Caco-2 (cell line): ENCODE data around the gene PDGFA. TPM values are rescaled to one million over a fixed set of nuclear protein-coding genes. Genes with fewer than 3 reads are reported as not detected.

Source experiments
- BruUV-seq: library from RNA; stranded (reverse); fragments of 400-500 nt; replicated peaks from 2 replicates; lab custom pipeline; 2021; lab: Mats Ljungman, UMichigan
- CTCF ChIA-PET: fragments of 300-600 bp; sonication (Branson Sonifier 250); formaldehyde crosslinking; loops from one replicate; lab custom pipeline; 2022; ENCODE audit warnings: antibody characterized with exemption; lab: Charles Lee
- POLR2A ChIA-PET: fragments of 300-600 bp; sonication (Branson Sonifier 250); formaldehyde crosslinking; loops from one replicate; lab custom pipeline; 2022; ENCODE audit warnings: antibody characterized with exemption; lab: Charles Lee
- DNase-seq, 2 experiments: peaks; one replicate each; pipeline versions ENCODE4 v3.0.0 to v3.0.0-alpha.2; 2020 to 2022
- H3K27me3 ChIP-seq: replicated peaks from 2 replicates; pipeline ENCODE4 v1.6.0; 2011; ENCODE audit warnings: low read length; ENCODE audit not compliant: control insufficient read depth, insufficient read depth
- H3K36me3 ChIP-seq: 2 replicates; pipeline ENCODE4 v1.5.1; 2011; ENCODE audit warnings: low read length; ENCODE audit not compliant: control insufficient read depth, insufficient read depth
- H3K4me1 ChIP-seq: fragments of 250-450 bp; sonication (Bioruptor Pico); 2 replicates; pipeline ENCODE4 v1.5.1; 2020; ENCODE audit warnings: mild to moderate bottlenecking
- H3K4me3 ChIP-seq: 2 replicates; pipeline ENCODE4 v1.5.1; 2011; ENCODE audit warnings: low read depth, mild to moderate bottlenecking, control low read depth, low read length
- H3K9me3 ChIP-seq: fragments of 250-450 bp; sonication (Bioruptor Pico); 2 replicates; pipeline ENCODE4 v1.5.1; 2020; ENCODE audit warnings: mild to moderate bottlenecking, moderate library complexity
- H3K27ac Mint-ChIP-seq: one replicate; pipeline ENCODE4 v1.8.0; 2022; ENCODE audit warnings: mixed read lengths; ENCODE audit not compliant: unreplicated experiment
- H3K27me3 Mint-ChIP-seq: one replicate; pipeline ENCODE4 v1.8.0; 2022; ENCODE audit warnings: mixed read lengths; ENCODE audit not compliant: insufficient read depth, unreplicated experiment
- H3K36me3 Mint-ChIP-seq: one replicate; pipeline ENCODE4 v1.8.0; 2022; ENCODE audit warnings: mild to moderate bottlenecking, mixed read lengths; ENCODE audit not compliant: insufficient read depth, unreplicated experiment
- H3K4me1 Mint-ChIP-seq: one replicate; pipeline ENCODE4 v1.8.0; 2022; ENCODE audit warnings: low read depth, mixed read lengths; ENCODE audit not compliant: unreplicated experiment
- H3K4me3 Mint-ChIP-seq: one replicate; pipeline ENCODE4 v1.8.0; 2022; ENCODE audit warnings: mild to moderate bottlenecking, moderate library complexity, mixed read lengths; ENCODE audit not compliant: unreplicated experiment
- H3K9me3 Mint-ChIP-seq: one replicate; pipeline ENCODE4 v1.8.0; 2022; ENCODE audit warnings: mixed read lengths; ENCODE audit not compliant: unreplicated experiment
- intact Hi-C: fragments of 100-400 bp; cut with micrococcal nuclease; formaldehyde crosslinking; loops from one replicate; pipeline ENCODE4 v1.10.0; 2022; ENCODE audit not compliant: unreplicated experiment
- total RNA-seq: library from RNA; stranded (reverse); gene quantifications from 2 replicates; pipeline ENCODE4 v1.2.3, GENCODE V29; 2022
- TF ChIP-seq, protein P1 (sequence below), 2 experiments: fragments of 200-600 bp in 1 of 2; IDR thresholded peaks; 1 replicate in 1 of 2; 2 replicates in 1 of 2; pipeline versions ENCODE4 v1.5.1 to v1.8.0; 2011 to 2022; ENCODE audit warnings: antibody characterized with exemption in 1 of 2, control low read depth in 1 of 2, inconsistent platforms in 1 of 2, low read depth in 1 of 2, low read length in 1 of 2, mild to moderate bottlenecking in 1 of 2, moderate library complexity in 1 of 2; ENCODE audit not compliant: insufficient read depth in 1 of 2, severe bottlenecking in 1 of 2, unreplicated experiment in 1 of 2

The PDGFA gene
- total RNA-seq, 1 experiment from 2014 or later: 78.5 TPM

DNA sequence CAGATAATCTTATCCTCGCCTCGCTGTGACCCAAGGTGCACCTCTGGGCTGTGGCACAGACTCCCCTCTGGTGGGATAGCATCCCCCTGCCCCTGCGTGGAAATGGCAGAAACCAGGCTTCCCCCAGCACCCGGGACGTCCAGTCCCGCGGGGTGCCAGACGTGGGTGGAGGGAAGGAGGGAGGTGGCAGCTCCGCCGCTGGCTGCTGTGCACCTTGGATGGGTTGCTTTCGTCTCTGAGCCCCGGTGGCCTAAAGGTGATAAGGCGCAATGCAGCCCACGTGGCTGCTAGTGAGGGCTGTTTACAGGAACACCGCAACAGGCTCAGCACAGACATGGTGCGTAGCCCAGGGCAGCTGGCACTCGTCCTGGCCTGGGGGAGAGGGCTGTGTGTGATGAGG lies 13.6 kb upstream of the PDGFA start:
- peaks cover 22% of the 10 kb centered on the region for H3K4me1 ChIP-seq
- CTCF ChIA-PET: no interaction called here
- no peak for DNase-seq

DNA sequence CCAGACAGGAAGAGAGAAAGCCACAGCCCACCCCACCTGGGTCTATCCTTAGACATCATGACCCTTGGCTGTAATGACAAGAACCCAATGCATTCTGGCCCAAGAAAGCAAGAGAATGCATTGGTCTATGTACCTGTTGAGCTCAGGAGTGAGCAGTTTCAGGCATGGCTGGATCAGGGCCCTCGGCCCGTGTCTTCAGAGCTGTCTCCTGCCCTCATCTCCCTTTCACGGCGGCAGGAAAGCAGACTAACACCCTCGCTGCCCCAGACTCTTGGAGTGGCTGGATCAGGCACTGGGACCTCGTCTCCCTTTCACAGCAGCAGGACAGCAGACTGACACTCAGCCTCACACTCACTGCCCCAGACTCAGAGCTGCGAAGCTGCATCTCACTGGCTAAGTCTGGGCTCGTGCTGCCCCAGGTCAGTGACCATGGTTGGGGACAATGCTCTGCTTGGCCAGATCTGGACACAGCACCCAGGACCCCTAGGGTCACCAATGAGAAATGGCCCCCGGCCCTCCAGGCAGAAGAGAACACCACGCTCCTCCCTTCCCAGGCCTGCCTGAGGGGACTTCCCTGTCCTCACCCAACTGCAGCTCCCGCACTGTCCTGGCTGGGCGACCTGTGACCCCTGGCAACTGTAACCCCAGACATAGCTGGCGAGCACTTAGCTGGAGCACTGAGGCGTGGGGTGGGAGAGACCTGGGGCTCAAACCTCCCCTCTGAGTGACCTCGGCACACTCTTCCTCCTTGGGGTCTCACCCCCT lies 12.9 kb upstream of the PDGFA start:
- Mint-ChIP-seq H3K9me3 (no peaks in the 10 kb centered on the region), H3K27me3 (no peaks in the 10 kb centered on the region), H3K4me3 (no peak overlapping the region), H3K27ac (no peak overlapping the region), H3K36me3 (no peaks in the 10 kb centered on the region), H3K4me1 (no peaks in the 10 kb centered on the region)
- H3K9me3 ChIP-seq: 0 out of 2 replicates have a peak, but pooled peaks cover 6% of the 10 kb centered on the region
- H3K36me3 ChIP-seq: no peaks in the 10 kb centered on the region
- POLR2A ChIA-PET: no interaction called here
- H3K4me1 ChIP-seq: peaks cover 16% of the 10 kb centered on the region
- intact Hi-C loops: no loop called here
- no TSS peak for BruUV-seq
- CTCF ChIA-PET: no interaction called here
- TF ChIP-seq, protein P1, sequence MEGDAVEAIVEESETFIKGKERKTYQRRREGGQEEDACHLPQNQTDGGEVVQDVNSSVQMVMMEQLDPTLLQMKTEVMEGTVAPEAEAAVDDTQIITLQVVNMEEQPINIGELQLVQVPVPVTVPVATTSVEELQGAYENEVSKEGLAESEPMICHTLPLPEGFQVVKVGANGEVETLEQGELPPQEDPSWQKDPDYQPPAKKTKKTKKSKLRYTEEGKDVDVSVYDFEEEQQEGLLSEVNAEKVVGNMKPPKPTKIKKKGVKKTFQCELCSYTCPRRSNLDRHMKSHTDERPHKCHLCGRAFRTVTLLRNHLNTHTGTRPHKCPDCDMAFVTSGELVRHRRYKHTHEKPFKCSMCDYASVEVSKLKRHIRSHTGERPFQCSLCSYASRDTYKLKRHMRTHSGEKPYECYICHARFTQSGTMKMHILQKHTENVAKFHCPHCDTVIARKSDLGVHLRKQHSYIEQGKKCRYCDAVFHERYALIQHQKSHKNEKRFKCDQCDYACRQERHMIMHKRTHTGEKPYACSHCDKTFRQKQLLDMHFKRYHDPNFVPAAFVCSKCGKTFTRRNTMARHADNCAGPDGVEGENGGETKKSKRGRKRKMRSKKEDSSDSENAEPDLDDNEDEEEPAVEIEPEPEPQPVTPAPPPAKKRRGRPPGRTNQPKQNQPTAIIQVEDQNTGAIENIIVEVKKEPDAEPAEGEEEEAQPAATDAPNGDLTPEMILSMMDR (IDR thresholded peaks at IDR 0.05; ENCODE audit: insufficient read depth in 1 of 2, low read depth in 1 of 2, low read length in 1 of 2, severe bottlenecking in 1 of 2, unreplicated experiment in 1 of 2): no peak
- no peaks in the 10 kb centered on the region for H3K27me3 ChIP-seq
- no peak for DNase-seq
- H3K4me3 ChIP-seq: no peak overlapping the region

More for the DNA sequence above, 13.6 kb upstream of the PDGFA start:
- POLR2A ChIA-PET: no interaction called here
- Histone ChIP-seq H3K4me3 (no peak overlapping the region), H3K27me3 (no peaks in the 10 kb centered on the region), H3K36me3 (no peaks in the 10 kb centered on the region), H3K9me3 (0 out of 2 replicates have a peak, but pooled peaks cover 6% of the 10 kb centered on the region)
- TF ChIP-seq, protein P1 (IDR thresholded peaks at IDR 0.05; ENCODE audit: insufficient read depth in 1 of 2, low read depth in 1 of 2, low read length in 1 of 2, severe bottlenecking in 1 of 2, unreplicated experiment in 1 of 2): no peak
- Mint-ChIP-seq H3K4me1 (no peaks in the 10 kb centered on the region), H3K27ac (no peak overlapping the region), H3K9me3 (no peaks in the 10 kb centered on the region), H3K36me3 (no peaks in the 10 kb centered on the region), H3K27me3 (no peaks in the 10 kb centered on the region), H3K4me3 (no peak overlapping the region)
- no TSS peak for BruUV-seq
- intact Hi-C loops: no loop called here

GRCh38 chr7:531777-532176 lies 12.1 kb upstream of the PDGFA start:
- Mint-ChIP-seq H3K36me3 (no peaks in the 10 kb centered on the region), H3K27ac (no peak overlapping the region), H3K4me3 (no peak overlapping the region), H3K27me3 (no peaks in the 10 kb centered on the region), H3K4me1 (no peaks in the 10 kb centered on the region), H3K9me3 (no peaks in the 10 kb centered on the region)
- Histone ChIP-seq H3K36me3 (no peaks in the 10 kb centered on the region), H3K27me3 (no peaks in the 10 kb centered on the region), H3K9me3 (peaks cover 11% of the 10 kb centered on the region; the same call in 1 of the 2 replicates), H3K4me1 (peaks cover 11% of the 10 kb centered on the region), H3K4me3 (no peak overlapping the region)
- TF ChIP-seq, protein P1 (IDR thresholded peaks at IDR 0.05; ENCODE audit: insufficient read depth in 1 of 2, low read depth in 1 of 2, low read length in 1 of 2, severe bottlenecking in 1 of 2, unreplicated experiment in 1 of 2): no peak
- no TSS peak for BruUV-seq
- intact Hi-C loops: no loop called here
- DNase-seq: no peak
- ChIA-PET CTCF (no interaction called here), POLR2A (no interaction called here)
